ENCODE data around the gene TSPAN4. TPM values are rescaled to one million over a fixed set of nuclear protein-coding genes. Genes with fewer than 3 reads are reported as not detected.

The TSPAN4 gene
- total RNA-seq, 4 donors from 2014 or later: 139 to 256 (median 221) TPM

DNA sequence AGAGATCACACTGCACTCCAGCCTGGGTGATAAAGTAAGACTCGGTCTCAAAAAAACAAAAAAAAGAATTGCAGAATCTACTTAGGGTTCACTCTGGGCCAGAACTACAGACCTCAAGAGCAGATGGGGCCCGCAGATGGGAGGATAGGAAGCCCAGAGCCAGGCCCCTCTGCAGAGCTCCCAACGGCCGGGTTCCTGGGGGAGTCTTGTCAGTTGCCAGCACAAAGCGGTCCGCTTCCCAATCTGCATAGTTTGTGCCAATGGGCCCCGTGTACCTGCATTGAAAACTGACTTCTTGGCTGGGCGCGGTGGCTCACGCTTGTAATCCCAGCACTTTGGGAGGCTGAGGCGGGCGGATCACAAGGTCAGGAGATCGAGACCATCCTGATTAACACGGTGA, 69.6 kb downstream of the TSPAN4 start:
- Histone ChIP-seq H3K27ac (peak overlapping the region in 2 of 4 donors; percentile 89 to 98), H3K9me3 (no peaks in the 10 kb centered on the region), H3K4me3 (no peak overlapping the region), H3K4me1 (peaks cover 0 to 32% (median 14%) of the 10 kb centered on the region in 4 donors), H3K36me3 (peaks cover 0 to 17% (median 0%) of the 10 kb centered on the region in 3 donors), H3K27me3 (no peaks in the 10 kb centered on the region)
- 95 to 96% methylated on average over 14 of the region's 14 CpGs for WGBS, 2 donors
- no peak for DNase-seq (ENCODE audit: low spot score in 2 of 2)
- no peak for TF ChIP-seq POLR2A (IDR thresholded peaks at IDR 0.05)
- no peak for TF ChIP-seq EP300 (IDR thresholded peaks at IDR 0.05)
- TF ChIP-seq, protein P1, sequence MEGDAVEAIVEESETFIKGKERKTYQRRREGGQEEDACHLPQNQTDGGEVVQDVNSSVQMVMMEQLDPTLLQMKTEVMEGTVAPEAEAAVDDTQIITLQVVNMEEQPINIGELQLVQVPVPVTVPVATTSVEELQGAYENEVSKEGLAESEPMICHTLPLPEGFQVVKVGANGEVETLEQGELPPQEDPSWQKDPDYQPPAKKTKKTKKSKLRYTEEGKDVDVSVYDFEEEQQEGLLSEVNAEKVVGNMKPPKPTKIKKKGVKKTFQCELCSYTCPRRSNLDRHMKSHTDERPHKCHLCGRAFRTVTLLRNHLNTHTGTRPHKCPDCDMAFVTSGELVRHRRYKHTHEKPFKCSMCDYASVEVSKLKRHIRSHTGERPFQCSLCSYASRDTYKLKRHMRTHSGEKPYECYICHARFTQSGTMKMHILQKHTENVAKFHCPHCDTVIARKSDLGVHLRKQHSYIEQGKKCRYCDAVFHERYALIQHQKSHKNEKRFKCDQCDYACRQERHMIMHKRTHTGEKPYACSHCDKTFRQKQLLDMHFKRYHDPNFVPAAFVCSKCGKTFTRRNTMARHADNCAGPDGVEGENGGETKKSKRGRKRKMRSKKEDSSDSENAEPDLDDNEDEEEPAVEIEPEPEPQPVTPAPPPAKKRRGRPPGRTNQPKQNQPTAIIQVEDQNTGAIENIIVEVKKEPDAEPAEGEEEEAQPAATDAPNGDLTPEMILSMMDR (IDR thresholded peaks at IDR 0.05): no peak

DNA sequence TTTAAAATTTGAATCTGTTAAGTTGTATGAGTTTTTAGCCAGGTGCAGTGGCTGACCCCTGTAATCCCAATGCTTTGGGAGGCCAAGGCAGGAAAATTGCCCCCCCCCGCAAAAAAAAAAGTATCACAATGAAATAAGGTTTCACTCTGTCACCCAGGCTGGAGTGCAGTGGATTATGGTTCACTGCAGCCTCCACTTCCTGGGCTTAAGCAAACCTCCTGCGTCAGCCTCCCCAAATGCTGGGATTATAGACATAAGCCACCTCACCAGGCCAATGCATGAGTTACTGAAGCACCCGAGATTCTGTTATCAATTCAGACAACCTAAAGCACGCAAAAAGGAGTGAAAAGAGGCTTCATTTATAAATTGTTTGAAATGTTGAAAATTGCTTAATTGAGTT, 70.4 kb downstream of the TSPAN4 start:
- peaks cover 0 to 32% (median 14%) of the 10 kb centered on the region in 4 donors for H3K4me1 ChIP-seq

DNA sequence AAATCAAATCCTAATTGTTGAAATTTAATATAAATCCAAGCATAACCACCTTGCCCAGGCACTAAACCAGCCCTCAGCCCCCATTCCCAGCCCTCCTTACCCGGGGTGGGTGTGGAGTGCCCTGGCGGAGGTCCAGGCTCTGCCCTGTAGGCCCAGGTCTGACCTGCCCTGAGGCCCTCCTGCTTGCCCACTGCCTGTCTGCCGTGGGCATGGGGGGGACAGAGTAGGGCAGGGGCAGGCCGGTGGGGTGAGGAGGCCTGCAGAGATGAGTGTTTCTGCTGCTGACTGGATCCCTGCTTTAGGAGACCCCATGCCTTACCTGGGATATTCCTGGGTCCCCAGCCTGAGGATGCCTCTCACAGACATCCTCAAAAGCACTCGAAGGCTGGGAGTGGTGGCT, 71.6 kb downstream of the TSPAN4 start:
- Histone ChIP-seq H3K27ac (peak overlapping the region in 3 of 4 donors; percentile 62 to 82 (median 82)), H3K4me3 (peak overlapping the region in 1 of 4 donors; percentile 35), H3K9me3 (no peaks in the 10 kb centered on the region), H3K4me1 (peaks cover 0 to 24% (median 14%) of the 10 kb centered on the region in 4 donors), H3K27me3 (no peaks in the 10 kb centered on the region), H3K36me3 (no peaks in the 10 kb centered on the region)
- TF ChIP-seq, protein P1 (IDR thresholded peaks at IDR 0.05): no peak
- TF ChIP-seq POLR2A (IDR thresholded peaks at IDR 0.05): no peak
- no peak for TF ChIP-seq EP300 (IDR thresholded peaks at IDR 0.05)
- 63 to 73% methylated on average over 3 to 5 of the region's 5 CpGs for WGBS, 2 donors
- no peak for DNase-seq (ENCODE audit: low spot score in 2 of 2)

More for the DNA sequence above, 70.4 kb downstream of the TSPAN4 start:
- Histone ChIP-seq H3K27ac (peak overlapping the region in 1 of 4 donors; percentile 82), H3K4me3 (peak overlapping the region in 1 of 4 donors; percentile 35), H3K36me3 (peaks cover 0 to 9% (median 0%) of the 10 kb centered on the region in 3 donors), H3K27me3 (no peaks in the 10 kb centered on the region), H3K9me3 (no peaks in the 10 kb centered on the region)
- no peak for DNase-seq (ENCODE audit: low spot score in 2 of 2)
- no peak for TF ChIP-seq EP300 (IDR thresholded peaks at IDR 0.05)
- TF ChIP-seq, protein P1 (IDR thresholded peaks at IDR 0.05): no peak
- TF ChIP-seq POLR2A (IDR thresholded peaks at IDR 0.05): no peak
- 91 to 92% methylated on average over 4 of the region's 4 CpGs for WGBS, 2 donors

DNA sequence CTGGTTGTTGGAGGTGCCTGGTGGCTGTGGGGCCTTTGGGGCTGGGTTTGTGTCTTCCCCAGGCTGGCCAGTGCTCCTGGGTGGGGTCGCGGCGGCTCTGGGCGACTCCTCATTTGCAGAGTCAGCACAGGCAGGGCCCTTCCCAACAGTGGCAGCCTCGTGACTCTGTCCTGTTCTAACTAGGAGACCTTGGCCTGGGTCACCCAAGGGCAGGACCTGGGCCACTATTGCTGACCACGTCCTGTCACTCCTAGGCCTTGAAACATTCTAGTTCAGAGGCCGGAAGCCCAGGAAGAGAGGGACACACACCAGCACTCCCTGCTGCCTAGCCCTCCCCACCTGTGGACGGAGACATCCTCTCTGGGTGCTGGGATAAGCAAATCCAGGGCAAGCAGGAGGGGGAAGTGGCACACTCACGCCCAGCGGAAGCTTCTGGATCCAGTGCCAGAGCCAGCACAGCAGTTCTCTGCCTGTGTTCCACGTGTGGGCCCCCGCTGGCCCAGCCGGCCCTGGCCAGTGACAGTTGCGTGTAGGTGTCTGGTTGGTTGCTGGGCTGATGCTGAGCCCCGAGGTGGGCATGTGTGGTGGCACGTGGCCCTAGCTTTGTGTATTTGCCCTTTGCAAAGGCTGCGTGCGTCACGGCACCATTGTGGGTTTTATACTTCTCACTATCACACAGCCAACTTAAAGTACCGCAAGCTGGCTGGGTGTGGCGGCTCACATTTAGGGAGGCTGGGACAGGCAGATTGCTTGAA, 72.3 kb downstream of the TSPAN4 start:
- H3K27ac ChIP-seq: peak overlapping the region in 3 of 4 donors; percentile 62 to 82 (median 82)
- peak; percentile 54 to 67 for DNase-seq (ENCODE audit: low spot score in 2 of 2)
- peak overlapping the region in 1 of 4 donors; percentile 35 for H3K4me3 ChIP-seq
- no peaks in the 10 kb centered on the region for H3K9me3 ChIP-seq
- peak; percentile 59 to 85 for TF ChIP-seq EP300 (IDR thresholded peaks at IDR 0.05)
- TF ChIP-seq POLR2A (IDR thresholded peaks at IDR 0.05): peak in 1 of 2 donors; percentile 11
- TF ChIP-seq, protein P1 (IDR thresholded peaks at IDR 0.05): no peak
- peaks cover 0 to 19% (median 9%) of the 10 kb centered on the region in 4 donors for H3K4me1 ChIP-seq
- WGBS, 2 donors: 63 to 72% methylated on average over 16 to 21 of the region's 21 CpGs
- H3K36me3 ChIP-seq: no peaks in the 10 kb centered on the region
- no peaks in the 10 kb centered on the region for H3K27me3 ChIP-seq

Small RNA genes lying within 50 kb of the gene (small RNA-seq; reads per million reads assigned to genes)
- not detected for gene SNORA52

Other genes with a start within 250 kb of the TSPAN4 start
- 10 to 100 TPM in 3 of 4 donors, 1 to 10 TPM in 1; 9.0 to 37.7 (median 27.5) TPM for gene IRF7, start 226.9 kb upstream of the TSPAN4 start, total RNA-seq
- not detected for gene CDHR5, start 217.9 kb upstream of the TSPAN4 start, total RNA-seq
- not detected for gene SCT, start 215.7 kb upstream of the TSPAN4 start, total RNA-seq
- 1 to 10 TPM in 1 of 4 donors, under 1 TPM in 2, not detected in 1; 0.84 to 2.5 (median 0.90) TPM for gene DRD4, start 205.6 kb upstream of the TSPAN4 start, total RNA-seq
- gene DEAF1, start 147.6 kb upstream of the TSPAN4 start, total RNA-seq: 10 to 100 TPM; 31.6 to 54.3 (median 41.2) TPM
- 10 to 100 TPM; 15.3 to 43.9 (median 38.1) TPM for gene TMEM80, start 147.0 kb upstream of the TSPAN4 start, total RNA-seq
- 10 to 100 TPM; 29.1 to 48.0 (median 32.7) TPM for gene EPS8L2, start 136.6 kb upstream of the TSPAN4 start, total RNA-seq
- gene TALDO1, start 95.4 kb upstream of the TSPAN4 start, total RNA-seq: 100 to 1,000 TPM; 203 to 323 (median 241) TPM
- gene GATD1, start 65.4 kb upstream of the TSPAN4 start, total RNA-seq: 10 to 100 TPM; 22.1 to 41.4 (median 27.3) TPM
- not detected for gene CEND1, start 52.8 kb upstream of the TSPAN4 start, total RNA-seq
- gene SLC25A22, start 44.6 kb upstream of the TSPAN4 start, total RNA-seq: 10 to 100 TPM in 2 of 4 donors, 1 to 10 TPM in 2; 8.0 to 17.5 (median 10.0) TPM
- 10 to 100 TPM; 32.2 to 67.5 (median 35.9) TPM for gene PIDD1, start 37.6 kb upstream of the TSPAN4 start, total RNA-seq
- gene RPLP2, start 32.9 kb upstream of the TSPAN4 start, total RNA-seq: 100 to 1,000 TPM; 404 to 765 (median 584) TPM
- 100 to 1,000 TPM; 136 to 314 (median 187) TPM for gene PNPLA2, start 23.9 kb upstream of the TSPAN4 start, total RNA-seq
- 10 to 100 TPM in 3 of 4 donors, 1 to 10 TPM in 1; 7.1 to 19.7 (median 16.8) TPM for gene CRACR2B, start 14.9 kb upstream of the TSPAN4 start, total RNA-seq
- 100 to 1,000 TPM; 264 to 309 (median 281) TPM for gene CD151, start 9.9 kb upstream of the TSPAN4 start, total RNA-seq
- gene POLR2L, start 323 bp upstream of the TSPAN4 start, total RNA-seq: 100 to 1,000 TPM in 2 of 4 donors, 10 to 100 TPM in 2; 71.7 to 140 (median 110) TPM
- 10 to 100 TPM; 47.9 to 83.4 (median 65.8) TPM for gene CHID1, start 68.0 kb downstream of the TSPAN4 start, total RNA-seq
- gene AP2A2, start 83.0 kb downstream of the TSPAN4 start, total RNA-seq: 100 to 1,000 TPM in 1 of 4 donors, 10 to 100 TPM in 3; 70.8 to 136 (median 90.3) TPM
- gene MUC6, start 193.9 kb downstream of the TSPAN4 start, total RNA-seq: 1 to 10 TPM in 1 of 4 donors, under 1 TPM in 2, not detected in 1; under 0.01 to 2.7 (median under 0.01) TPM
- gene MUC2, start 232.0 kb downstream of the TSPAN4 start, total RNA-seq: not detected

Data from tibial nerve (tissue), 4 donors.